Stimulated activated CD8-positive, alpha-beta memory T cell treated with anti-CD3 and anti-CD28 coated beads, Interleukin-7, amount 100 ng/mL, for 24 hours (primary cell): Measurements from ENCODE around the gene RTL10.

Experiments
- DNase-seq: peaks from one replicate; pipeline ENCODE4 v3.0.0-alpha.2; 2020; ENCODE audit warnings: low read depth

RTL10 gene

DNA sequence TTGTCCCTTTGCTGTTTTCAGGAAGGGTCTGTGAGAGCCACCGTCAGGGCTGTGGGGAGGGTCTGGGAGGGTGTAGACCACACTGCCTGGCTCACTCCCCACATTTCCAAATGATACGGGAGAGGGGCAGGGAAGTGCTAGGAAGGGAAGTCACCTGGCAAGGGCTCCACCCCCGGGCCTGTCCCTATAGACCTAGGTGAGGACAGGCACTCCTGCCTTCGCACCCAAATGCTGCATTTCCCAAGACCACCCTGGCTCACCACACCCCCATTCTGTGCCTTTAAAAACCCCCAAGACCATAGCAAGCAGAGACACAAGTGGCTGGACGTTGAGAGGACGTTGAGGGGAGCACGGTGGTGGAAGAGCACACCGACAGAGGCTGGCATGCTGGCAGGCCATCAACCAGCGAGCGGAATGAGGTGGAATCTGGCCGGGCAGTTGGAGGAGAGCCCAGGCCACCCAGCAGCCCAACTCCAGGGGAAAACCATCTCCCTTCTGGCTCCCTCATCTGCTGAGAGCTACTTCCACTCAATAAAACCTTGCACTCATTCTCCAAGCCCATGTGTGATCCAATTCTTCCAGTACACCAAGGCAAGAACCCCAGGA, 45.7 kb downstream of the RTL10 start:
- DNase-seq, result no peak

DNA sequence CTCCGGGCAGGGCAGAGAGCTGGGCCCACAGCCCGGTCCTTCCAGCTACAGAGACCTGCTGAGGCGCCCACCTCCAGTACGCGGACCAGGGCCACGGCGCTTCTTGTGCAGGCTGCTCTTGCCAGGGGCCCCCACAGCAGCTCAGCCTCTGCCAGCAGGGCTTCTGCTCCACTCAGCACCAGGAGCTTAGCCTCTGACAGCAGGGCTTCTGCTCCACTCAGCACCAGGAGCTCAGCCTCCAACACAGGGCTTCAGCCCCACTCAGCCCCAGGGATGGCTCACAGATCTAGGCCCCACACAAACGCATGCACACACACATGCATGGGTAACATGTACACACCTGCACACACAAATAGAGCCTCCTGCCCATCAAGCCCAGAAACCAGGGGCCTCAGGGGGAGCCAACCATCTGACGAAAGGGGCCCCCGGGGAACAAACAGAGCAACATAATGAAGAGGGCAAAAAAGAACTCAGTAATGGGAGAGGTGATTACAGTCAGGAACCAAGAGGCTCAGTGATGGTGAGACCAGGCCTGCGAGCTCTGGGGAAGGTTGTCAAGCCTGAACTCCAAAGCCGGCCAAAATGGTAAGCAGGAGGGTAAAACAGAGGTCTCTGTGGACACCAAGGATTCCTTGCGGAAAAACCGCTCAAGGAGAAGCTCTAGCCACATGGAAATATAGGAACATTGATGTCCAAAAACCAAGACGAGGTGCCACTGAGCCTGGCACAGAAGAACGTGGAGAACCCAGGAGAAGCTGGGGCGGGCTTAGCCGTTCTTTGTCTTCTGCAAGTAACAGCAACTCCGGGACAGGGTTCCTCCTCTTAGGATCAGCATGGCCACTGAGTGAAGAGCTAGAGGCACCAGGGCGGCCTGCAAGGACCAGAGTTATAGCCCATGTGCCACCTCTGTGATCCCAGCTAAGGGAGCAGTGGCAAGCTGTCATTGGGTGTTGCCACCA, 46.5 kb downstream of the RTL10 start:
- no peak for DNase-seq

GRCh38 chr22:19807161-19807913, 47.3 kb downstream of the RTL10 start:
- no peak for DNase-seq

DNA sequence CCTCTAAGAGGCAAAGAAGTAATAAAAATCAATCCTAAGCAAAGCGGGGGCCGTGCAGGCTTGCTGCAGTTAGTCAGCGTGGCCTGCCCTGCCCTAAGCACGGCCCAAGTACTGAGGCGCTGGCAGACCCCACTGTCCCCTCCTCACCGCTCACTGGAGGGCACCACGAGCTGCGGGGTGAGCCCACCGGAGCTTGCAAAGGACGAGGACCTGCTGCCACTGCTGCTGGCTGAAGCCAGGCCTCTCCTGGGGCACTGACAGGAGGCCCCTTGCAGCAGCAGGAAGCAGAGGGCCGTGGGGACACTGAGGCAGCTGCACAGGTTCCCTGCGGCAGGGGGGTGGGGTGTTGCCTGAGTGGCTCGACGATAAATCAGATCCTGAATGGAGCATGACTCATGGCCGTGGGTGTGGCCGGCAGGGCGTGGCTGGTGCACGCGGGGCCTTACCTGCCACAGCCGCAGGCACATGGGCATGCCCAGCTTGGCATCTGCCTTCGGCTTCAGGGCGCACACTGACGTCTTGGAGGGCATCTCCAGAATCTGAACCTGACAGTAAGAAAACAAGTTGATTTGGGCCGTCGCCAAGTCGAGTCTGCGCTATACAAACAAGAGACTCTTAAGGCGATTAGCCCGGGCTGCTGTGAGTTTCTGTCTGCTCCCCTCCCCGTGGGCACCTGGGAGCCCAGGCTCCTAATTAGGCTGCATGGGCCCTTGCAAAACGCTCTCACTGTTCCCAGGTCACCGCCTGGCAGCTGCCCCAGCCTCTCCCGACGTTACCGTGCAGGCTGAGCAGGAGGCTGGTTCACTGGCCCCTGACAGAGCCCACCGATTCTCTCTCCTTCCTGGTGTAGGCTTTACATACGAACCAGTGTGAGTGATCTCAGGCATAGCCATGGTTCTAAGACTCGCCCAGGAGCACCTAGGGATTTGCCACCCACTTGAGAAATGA, 48.2 kb downstream of the RTL10 start:
- no peak for DNase-seq

- DNase-seq, result no peak
These were observed 48.9 kb downstream of the RTL10 start for GRCh38 chr22:19805821-19806212.
